ENCODE measurements around the gene RAB25. TPM values are rescaled to one million over a fixed set of nuclear protein-coding genes. Genes with fewer than 3 reads are reported as not detected.

The RAB25 gene
- total RNA-seq, 1 donor from 2014 or later: not detected

- no peak for DNase-seq (ENCODE audit: low spot score)
Measured at GRCh38 chr1:156078728-156079127, 17.8 kb downstream of the RAB25 start.

DNA sequence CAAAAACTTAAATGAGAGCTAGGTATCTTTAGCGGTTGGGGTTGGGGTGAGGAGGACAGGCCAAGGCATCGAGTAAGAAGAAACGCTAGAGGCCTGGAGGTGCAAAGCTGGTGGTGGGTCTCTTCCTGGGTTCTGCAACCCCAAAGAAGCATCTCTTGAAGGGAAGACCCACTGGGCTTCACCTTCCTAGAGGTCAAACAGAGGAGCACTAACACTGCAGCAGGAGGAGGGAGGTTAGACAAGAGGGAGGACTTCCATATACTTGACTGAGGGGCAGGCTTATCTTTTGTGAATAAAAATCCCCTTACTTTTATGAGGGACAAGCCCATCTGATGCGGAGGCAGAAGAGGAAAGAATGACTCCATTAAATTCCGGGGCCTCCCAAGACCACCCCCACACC, 18.8 kb downstream of the RAB25 start:
- no peak for DNase-seq (ENCODE audit: low spot score)

GRCh38 chr1:156080241-156080862, 19.4 kb downstream of the RAB25 start:
- DNase-seq (ENCODE audit: low spot score): no peak

GRCh38 chr1:156080863-156081179, 19.9 kb downstream of the RAB25 start:
- no peak for DNase-seq (ENCODE audit: low spot score)

GRCh38 chr1:156081180-156081916, 20.4 kb downstream of the RAB25 start:
- DNase-seq (ENCODE audit: low spot score): no peak

GRCh38 chr1:156081917-156082308, 21.0 kb downstream of the RAB25 start:
- DNase-seq (ENCODE audit: low spot score): no peak

DNA sequence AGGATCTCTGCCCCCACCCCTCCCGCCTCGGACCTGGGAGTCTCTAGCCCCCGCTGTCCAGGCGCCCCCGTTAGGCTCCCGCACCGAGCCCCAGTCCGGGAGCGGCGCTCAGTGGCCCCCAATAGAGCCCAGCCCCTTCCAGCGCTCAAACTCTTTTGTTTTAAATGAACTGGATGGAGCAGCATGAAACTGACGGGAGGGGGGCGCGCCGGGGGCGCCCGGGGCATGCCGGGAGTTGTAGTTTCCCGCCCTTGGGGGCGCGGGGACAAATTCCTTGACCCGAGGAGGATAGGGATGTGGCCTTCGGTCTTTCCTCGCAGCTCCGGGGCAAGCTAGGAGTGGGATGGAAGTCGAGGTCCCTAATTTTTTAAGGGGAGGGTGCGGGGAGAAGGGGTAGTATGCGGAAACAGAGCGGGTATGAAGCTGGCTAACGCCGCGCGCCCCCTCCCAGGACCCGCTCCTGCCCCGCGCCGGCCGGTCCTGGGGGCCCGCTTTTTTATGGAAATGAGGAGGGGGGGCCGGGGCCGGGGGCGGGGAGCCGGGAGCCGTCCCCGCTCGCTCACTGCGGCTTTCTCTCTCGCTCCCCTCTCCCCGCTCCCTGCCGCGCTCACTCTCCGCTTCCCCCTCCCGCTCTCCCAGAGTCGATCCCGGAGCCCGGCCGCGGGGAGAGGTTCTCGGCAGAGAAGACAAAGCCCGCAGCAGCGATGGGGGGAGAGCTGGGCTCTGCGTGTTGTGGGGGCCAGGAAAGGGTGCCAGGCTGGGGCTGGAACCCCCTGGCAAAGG, 21.5 kb downstream of the RAB25 start, which contains the start of gene MEX3A:
MEX3A (minus strand) TSS at position 157 of the 783 bp plus-strand sequence. CDS start 467 bp downstream, outside the sequence.
- DNase-seq (ENCODE audit: low spot score): no peak

- no peak for DNase-seq (ENCODE audit: low spot score)
Measured at GRCh38 chr1:156083800-156084790, 23.1 kb downstream of the RAB25 start.

- no peak for DNase-seq (ENCODE audit: low spot score)
Measured at GRCh38 chr1:156086256-156086662, 25.3 kb downstream of the RAB25 start.

DNA sequence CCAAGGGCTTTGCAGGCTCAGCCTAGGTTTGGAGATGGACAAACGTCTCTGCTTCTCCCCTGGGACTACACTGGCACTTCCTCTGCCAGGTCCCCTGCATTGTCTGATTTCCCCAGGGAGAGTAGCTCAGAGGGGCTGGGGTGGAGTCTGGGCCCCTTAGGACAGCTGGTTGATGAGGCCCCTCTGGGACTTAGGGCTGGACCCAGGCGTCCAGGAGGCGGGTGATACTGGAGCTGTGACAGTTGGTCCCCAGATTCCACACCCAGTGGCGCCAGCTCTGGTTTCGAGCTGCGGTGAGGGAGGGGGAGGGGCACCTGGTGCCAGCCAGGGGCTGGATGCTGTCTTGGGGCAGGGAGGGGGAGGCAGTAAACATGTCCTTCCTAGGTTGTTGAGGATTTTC, 28.7 kb downstream of the RAB25 start:
- no peak for DNase-seq (ENCODE audit: low spot score)

GRCh38 chr1:156090138-156090839, 29.3 kb downstream of the RAB25 start:
- DNase-seq (ENCODE audit: low spot score): no peak

- peak; percentile 95 for DNase-seq (ENCODE audit: low spot score)
Measured at GRCh38 chr1:156090840-156091188, 29.9 kb downstream of the RAB25 start.

DNA sequence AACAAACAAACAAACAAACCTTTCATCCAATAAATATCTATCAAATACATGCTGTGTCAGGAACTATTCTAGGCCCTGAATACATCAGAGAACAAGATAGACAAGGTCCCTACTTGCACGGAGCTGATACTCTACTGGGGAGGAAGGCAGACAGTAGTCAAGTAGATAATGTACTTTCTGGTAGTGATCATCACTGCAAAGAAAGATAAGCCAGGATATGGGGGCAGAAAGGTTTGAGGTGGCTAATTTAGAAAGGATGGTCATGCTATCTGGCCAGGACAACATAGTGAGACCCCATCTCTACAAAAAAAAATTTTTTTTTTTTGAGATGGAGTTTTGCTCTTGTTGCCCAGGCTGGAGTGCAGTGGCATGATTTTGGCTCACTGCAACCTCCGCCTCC, 30.6 kb downstream of the RAB25 start:
- no peak for DNase-seq (ENCODE audit: low spot score)

- no peak for DNase-seq (ENCODE audit: low spot score)
Measured at GRCh38 chr1:156095906-156096508, 35.0 kb downstream of the RAB25 start.

DNA sequence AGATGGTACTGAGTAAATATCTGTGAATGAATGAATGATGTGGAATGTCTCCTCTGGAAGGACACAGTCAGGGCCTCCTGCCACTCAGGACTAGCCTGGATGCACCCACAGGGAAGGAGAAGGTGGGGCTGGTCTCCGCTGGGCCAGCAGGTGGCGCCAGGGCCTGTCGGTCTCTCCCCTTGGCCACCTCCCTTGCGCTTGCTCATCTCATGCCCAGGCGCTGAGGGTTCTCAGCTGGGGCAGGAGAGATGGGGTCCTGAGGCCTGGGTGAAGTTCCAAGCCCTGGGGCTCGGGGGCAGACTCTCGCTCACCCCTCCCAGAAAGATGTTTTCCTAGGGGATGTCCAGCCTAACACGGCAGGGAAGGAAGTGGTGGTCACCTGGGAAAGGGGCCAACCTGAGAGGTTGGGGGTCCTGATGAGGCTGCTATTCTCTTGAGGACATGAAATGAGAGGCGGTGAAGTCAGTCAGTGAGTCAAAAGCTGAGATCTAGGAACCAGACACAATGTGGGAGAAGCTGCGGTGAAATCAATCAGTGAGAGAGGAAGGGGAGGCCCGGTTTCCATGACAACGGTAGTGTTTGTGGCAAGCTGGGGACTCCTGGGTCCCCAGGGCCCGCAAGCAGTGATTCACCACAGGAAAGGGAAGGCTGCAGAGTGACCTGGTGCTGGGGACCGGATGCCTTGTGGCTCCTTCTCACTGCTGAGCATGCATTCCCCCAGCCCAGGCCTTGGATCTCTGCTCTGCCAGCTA, 35.9 kb downstream of the RAB25 start:
- peak; percentile 96 for DNase-seq (ENCODE audit: low spot score)

- no peak for DNase-seq (ENCODE audit: low spot score)
Measured at GRCh38 chr1:156097499-156098178, 36.7 kb downstream of the RAB25 start.

GRCh38 chr1:156098784-156099183, 37.8 kb downstream of the RAB25 start:
- DNase-seq (ENCODE audit: low spot score): no peak

GRCh38 chr1:156099282-156099681, 38.3 kb downstream of the RAB25 start:
- DNase-seq (ENCODE audit: low spot score): no peak

Measured in mesenteric fat pad (tissue), 1 donor.